HEK293T (cell line): ENCODE data around the gene FKBP5.
"Not testable (repeated sequence)": the region's sequence is repeated elsewhere in the genome, so short reads cannot be mapped to it uniquely, and the experiment has no call there.

Experiments used
- CTCF ChIA-PET: fragments of 350-600 bp; formaldehyde crosslinking; extraction: SDS; loops from one replicate; lab custom pipeline; 2021; ENCODE audit warnings: antibody characterized with exemption, inconsistent platforms; lab: Yijun Ruan, JAX
- POLR2A ChIA-PET: fragments of 350-600 bp; formaldehyde crosslinking; extraction: SDS; loops from one replicate; lab custom pipeline; 2020; ENCODE audit warnings: antibody characterized with exemption, inconsistent platforms; lab: Yijun Ruan, JAX
- DNase-seq: peaks from one replicate; pipeline ENCODE4 v3.0.0; 2012; ENCODE audit warnings: mixed read lengths; ENCODE audit errors: extremely low spot score
- ARNT ChIP-seq: fragments of 450-650 bp; IDR thresholded peaks from 2 replicates; pipeline ENCODE4 v1.6.1; 2017; ENCODE audit warnings: mild to moderate bottlenecking
- BHLHE40 ChIP-seq: fragments of 450-650 bp; IDR thresholded peaks from 2 replicates; pipeline ENCODE4 v1.6.1; 2016; ENCODE audit warnings: mild to moderate bottlenecking, moderate library complexity, borderline replicate concordance
- CTBP1 ChIP-seq: fragments of 450-650 bp; IDR thresholded peaks from 2 replicates; pipeline ENCODE4 v1.6.1; 2016; ENCODE audit warnings: borderline replicate concordance
- ELF4 ChIP-seq: fragments of 450-650 bp; IDR thresholded peaks from 2 replicates; pipeline ENCODE4 v1.6.1; 2017; ENCODE audit warnings: antibody characterized with exemption
- FOXA1 ChIP-seq: fragments of 450-650 bp; IDR thresholded peaks from 2 replicates; pipeline ENCODE4 v1.6.1; 2016; ENCODE audit warnings: mild to moderate bottlenecking
- FOXK2 ChIP-seq: fragments of 450-650 bp; IDR thresholded peaks from 2 replicates; pipeline ENCODE4 v1.6.1; 2016; ENCODE audit warnings: mild to moderate bottlenecking
- FOXM1 ChIP-seq: fragments of 450-650 bp; IDR thresholded peaks from 2 replicates; pipeline ENCODE4 v1.6.1; 2017; ENCODE audit warnings: mild to moderate bottlenecking, borderline replicate concordance
- HDGF ChIP-seq: fragments of 450-650 bp; IDR thresholded peaks from 2 replicates; pipeline ENCODE4 v1.6.1; 2017; ENCODE audit warnings: antibody characterized with exemption, borderline replicate concordance
- L3MBTL2 ChIP-seq: fragments of 450-650 bp; conservative IDR thresholded peaks from 2 replicates; pipeline ENCODE4 v1.6.1; 2016; ENCODE audit warnings: mild to moderate bottlenecking
- LEF1 ChIP-seq: fragments of 450-650 bp; IDR thresholded peaks from 2 replicates; pipeline ENCODE4 v1.6.1; 2017; ENCODE audit warnings: mild to moderate bottlenecking, borderline replicate concordance
- NFRKB ChIP-seq: fragments of 450-650 bp; IDR thresholded peaks from 2 replicates; pipeline ENCODE4 v1.6.1; 2016; ENCODE audit warnings: mild to moderate bottlenecking, moderate library complexity
- SUZ12 ChIP-seq: fragments of 450-650 bp; IDR thresholded peaks from 2 replicates; pipeline ENCODE4 v1.6.1; 2016; ENCODE audit warnings: mild to moderate bottlenecking
- TARDBP ChIP-seq: fragments of 450-650 bp; IDR thresholded peaks from 2 replicates; pipeline ENCODE4 v1.6.1; 2016
- ZNF384 ChIP-seq: fragments of 450-650 bp; IDR thresholded peaks from 2 replicates; pipeline ENCODE4 v1.6.1; 2016
- TF ChIP-seq, protein P1 (sequence below): fragments of 450-650 bp; IDR thresholded peaks from 2 replicates; pipeline ENCODE4 v1.6.1; 2016

Gene FKBP5

GRCh38 chr6:35688605-35689322, at the start of gene FKBP5:
Gene FKBP5 (minus strand): TSS chr6:35688915. CDS start chr6:35642824, 46,091 bp downstream.
- CTCF ChIA-PET, result interaction anchor here (1.0 kb wide), 1 partner anchor 87 kb away, joined by 3 read pairs; no protein-coding TSS in a partner anchor
- DNase-seq, result peak; percentile 94
- TF ChIP-seq SUZ12, result no peak
- 0 out of 2 replicates have a peak, but pooled peaks have one; percentile 77 for TF ChIP-seq HDGF
- TF ChIP-seq TARDBP, result no peak
- TF ChIP-seq, protein P1, sequence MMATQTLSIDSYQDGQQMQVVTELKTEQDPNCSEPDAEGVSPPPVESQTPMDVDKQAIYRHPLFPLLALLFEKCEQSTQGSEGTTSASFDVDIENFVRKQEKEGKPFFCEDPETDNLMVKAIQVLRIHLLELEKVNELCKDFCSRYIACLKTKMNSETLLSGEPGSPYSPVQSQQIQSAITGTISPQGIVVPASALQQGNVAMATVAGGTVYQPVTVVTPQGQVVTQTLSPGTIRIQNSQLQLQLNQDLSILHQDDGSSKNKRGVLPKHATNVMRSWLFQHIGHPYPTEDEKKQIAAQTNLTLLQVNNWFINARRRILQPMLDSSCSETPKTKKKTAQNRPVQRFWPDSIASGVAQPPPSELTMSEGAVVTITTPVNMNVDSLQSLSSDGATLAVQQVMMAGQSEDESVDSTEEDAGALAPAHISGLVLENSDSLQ, result peak; percentile 99
- peak; percentile 77 for TF ChIP-seq L3MBTL2
- TF ChIP-seq FOXA1, result no peak
- POLR2A ChIA-PET, result interaction anchor here (1.3 kb wide), 2 partner anchors 38 to 43 kb away, joined by 3 read pairs; no protein-coding TSS in a partner anchor

GRCh38 chr6:35737413-35738211, 48.9 kb upstream of the FKBP5 start:
- TF ChIP-seq ELF4, result no peak
- no peak for TF ChIP-seq NFRKB
- no peak for TF ChIP-seq CTBP1
- TF ChIP-seq, protein P1, result no peak
- TF ChIP-seq ARNT, result no peak
- TF ChIP-seq ZNF384, result no peak
- no peak for TF ChIP-seq TARDBP
- no peak for TF ChIP-seq FOXM1
- TF ChIP-seq L3MBTL2, result no peak
- POLR2A ChIA-PET, result no interaction called here
- peak; percentile 70 for DNase-seq
- CTCF ChIA-PET, result interaction anchor here (0.6 to 5.1 kb wide), 13 partner anchors 10 to 215 kb away, joined by 3 to 43 read pairs (median 4); no protein-coding TSS in a partner anchor

DNA sequence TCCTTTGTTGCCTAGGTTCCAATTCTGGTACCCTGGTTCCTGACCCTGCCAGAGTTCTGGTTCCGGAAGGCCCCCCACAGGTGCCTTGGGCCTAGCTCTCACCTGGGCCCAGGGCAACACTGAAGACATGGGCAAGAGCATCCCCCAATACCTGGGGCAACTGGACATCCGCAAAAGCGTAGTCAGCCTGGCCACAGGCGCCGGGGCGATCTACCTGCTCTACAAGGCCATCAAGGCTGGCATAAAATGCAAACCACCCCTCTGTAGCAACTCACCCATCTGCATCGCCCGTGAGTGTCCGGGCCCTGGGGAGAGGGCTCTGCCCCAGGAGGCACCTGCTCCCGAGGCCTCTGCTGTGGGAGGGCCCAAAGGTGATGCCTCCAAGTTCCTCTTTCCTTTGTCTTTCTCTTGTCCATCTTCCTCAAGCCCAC, 48.3 kb upstream of the FKBP5 start, which contains the start of gene ARMC12:
ARMC12 (plus strand) TSS at position 51 of the 431 bp plus-strand sequence; CDS start at position 128, 77 bp downstream.
- POLR2A ChIA-PET, result interaction anchor here (1.0 kb wide), 1 partner anchor 152 kb away, joined by 3 read pairs; no protein-coding TSS in a partner anchor
- no peak for TF ChIP-seq HDGF
- TF ChIP-seq ARNT, result no peak
- no peak for TF ChIP-seq ELF4
- no peak for TF ChIP-seq FOXM1
- CTCF ChIA-PET, result interaction anchor here (0.6 to 5.1 kb wide), 18 partner anchors 9 to 235 kb away, joined by 3 to 43 read pairs (median 3); no protein-coding TSS in a partner anchor
- no peak for DNase-seq

DNA sequence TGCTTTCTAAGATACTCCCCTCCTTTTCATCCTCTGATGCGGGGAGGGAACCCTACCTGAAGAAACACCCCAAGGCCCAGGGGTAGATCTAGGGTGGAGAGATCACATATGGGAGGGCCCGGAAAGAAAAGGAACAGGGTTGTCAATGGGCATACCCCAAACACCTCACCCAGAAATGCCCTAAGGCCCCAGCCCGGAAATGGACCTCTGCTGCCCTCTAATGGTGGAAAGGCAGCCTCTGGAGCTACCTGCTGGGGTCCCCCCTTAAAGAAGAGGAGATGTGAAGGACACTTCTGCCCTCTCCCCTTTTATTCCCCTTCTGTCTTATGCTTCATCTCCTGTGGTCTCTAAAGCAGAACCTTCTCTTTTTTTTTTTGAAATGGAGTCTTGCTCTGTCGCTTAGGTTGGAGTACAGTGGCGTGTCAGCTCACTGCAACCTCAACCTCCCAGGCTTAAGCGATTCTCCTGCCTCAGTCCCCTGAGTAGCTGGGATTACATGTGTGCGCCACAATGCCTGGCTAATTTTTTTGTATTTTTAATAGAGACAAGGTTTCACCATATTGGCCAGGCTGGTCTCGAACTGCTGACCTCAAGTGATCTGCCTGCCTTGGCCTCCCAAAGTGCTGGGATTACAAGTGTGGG, 47.7 kb upstream of the FKBP5 start:
- ChIA-PET CTCF (interaction anchor here (0.6 to 5.1 kb wide), 19 partner anchors 9 to 234 kb away, joined by 3 to 43 read pairs (median 4); no protein-coding TSS in a partner anchor), POLR2A (interaction anchor here (1.0 kb wide), 1 partner anchor 152 kb away, joined by 3 read pairs; no protein-coding TSS in a partner anchor)
- TF ChIP-seq BHLHE40, result no peak
- TF ChIP-seq TARDBP, result no peak
- DNase-seq, result peak; percentile 66

DNA sequence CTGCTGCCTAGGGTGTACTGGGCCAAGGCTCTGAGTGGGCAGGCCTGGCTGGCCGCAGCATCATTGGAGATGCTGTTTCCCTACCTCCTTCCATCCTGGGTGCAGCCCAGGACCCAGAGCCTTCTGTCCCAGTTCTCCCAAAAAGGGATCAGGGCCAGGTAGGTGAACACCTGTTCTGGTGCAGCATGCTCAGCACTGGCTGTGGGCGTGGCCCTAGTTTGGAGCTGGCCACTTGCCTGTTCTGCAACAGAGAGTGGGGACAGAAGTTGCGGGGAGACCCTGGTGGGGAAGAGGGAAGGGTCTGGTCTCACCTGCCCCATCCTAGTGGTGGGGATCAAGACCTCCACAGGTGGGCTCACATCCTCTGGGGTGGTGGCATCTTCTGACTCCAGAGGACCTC, 46.7 kb upstream of the FKBP5 start:
- TF ChIP-seq LEF1 (no peak), FOXA1 (no peak), HDGF (no peak), FOXK2 (no peak)
- TF ChIP-seq, protein P1, result no peak
- ChIA-PET CTCF (interaction anchor here (0.6 to 5.1 kb wide), 9 partner anchors 8 to 213 kb away, joined by 3 to 43 read pairs (median 5); no protein-coding TSS in a partner anchor), POLR2A (no interaction called here)
- DNase-seq, result no peak

DNA sequence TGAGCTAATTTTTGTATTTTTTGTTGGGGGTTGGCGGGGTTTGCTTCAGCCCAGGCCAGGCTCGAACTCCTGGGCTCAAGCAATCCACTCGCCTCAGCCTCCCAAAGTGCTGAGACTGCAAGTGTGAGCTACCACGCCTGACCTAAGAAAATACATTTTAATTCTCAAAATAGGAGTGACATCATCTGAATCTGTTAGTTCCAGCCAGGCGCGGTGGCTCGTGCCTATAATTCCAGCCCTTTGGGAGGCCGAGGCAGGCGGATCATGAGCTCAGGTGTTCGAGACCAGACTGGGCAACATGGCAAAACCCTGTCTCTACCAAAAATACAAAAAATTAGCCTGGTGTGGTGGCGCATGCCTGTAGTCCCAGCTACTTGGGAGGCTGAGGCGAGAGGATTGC, 45.6 kb upstream of the FKBP5 start:
- CTCF ChIA-PET, result interaction anchor here (0.5 to 1.7 kb wide), 4 partner anchors 160 to 749 kb away, joined by 3 to 5 read pairs (median 4); no protein-coding TSS in a partner anchor
- not testable (repeated sequence) for DNase-seq
- POLR2A ChIA-PET, result interaction anchor here (0.6 kb wide), 1 partner anchor 160 kb away, joined by 3 read pairs; no protein-coding TSS in a partner anchor
